Measurements from ENCODE around the gene CYB5R3. TPM values are rescaled to one million over a fixed set of nuclear protein-coding genes. Genes with fewer than 3 reads are reported as not detected.

Gene CYB5R3
- 100 to 1,000 TPM; 315 to 413 (median 347) TPM for total RNA-seq (2021; fragmentation: NEBNext Ultra II Directional; extraction: Animal tissue kit (Norgen Biotek cat#: 25700))
- long read RNA-seq, transcript CYB5R3-208 (6 exons, 3,938 nt): minor isoform, 11 of 625 reads
- long read RNA-seq, transcript CYB5R3-204 (8 exons, 1,849 nt): minor isoform, 17 of 625 reads
- long read RNA-seq, transcript CYB5R3-201 (9 exons, 2,124 nt): major isoform, 529 of 625 reads
- long read RNA-seq, partial matches to known transcripts: 20 of 625 reads
- long read RNA-seq, other reads (novel, unspliced or antisense): 48 of 625 reads

DNA sequence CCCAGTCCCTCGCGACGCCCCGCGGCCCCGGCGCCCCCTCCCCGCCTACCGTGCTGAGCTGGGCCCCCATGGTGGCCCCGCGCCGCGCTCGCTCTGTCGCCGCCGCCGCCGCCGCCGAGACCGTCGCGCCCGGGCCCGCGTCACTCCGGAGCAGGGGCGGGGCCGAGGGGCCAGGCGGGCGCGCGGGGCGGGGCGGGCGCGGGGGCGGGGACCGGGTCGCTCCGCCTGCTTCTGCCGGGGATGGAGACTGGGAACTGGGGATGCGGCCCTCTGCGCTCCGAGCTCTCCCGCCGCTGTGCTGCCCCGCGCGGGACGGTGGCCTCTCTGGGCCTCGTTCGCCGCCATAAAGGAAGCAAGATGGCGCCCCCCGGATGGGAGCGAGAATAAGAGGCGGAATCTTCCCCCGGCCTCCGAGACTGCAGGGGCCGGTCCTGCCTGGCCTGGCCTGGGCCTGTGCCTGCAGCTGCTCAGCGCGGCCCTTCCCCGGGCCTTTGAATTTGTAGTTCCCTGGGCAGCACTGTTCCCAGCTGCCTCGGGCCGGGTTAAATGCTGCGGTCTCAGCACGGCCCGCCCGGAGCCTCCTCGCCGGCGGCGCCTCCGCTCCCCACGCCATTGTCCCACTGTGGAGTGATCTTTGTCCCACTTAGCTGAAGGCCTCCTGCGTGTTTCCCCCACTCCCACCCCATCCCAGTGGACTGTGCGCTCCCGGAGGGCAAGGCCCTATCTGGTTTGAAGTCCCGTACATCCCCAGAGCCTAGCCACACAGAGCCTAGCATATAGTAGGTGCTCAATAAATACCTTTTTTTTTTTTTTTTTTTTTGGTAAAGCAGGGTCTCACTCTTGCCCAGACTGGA lies at the start of gene CYB5R3:
Gene CYB5R3 (minus strand): TSS at position 147 of the 854 bp plus-strand sequence. CDS start 77 bp downstream, at position 70.
- Mint-ChIP-seq H3K36me3 (ENCODE audit: low read depth) (peaks cover 5% of the 10 kb centered on the region; the same call in 1 of the 2 replicates), H3K4me1 (ENCODE audit: low read depth) (peaks cover 44% of the 10 kb centered on the region), H3K27ac (peak within 1 kb of the TSS; percentile 99), H3K27me3 (ENCODE audit: insufficient read depth) (peaks cover 4% of the 10 kb centered on the region; the same call in 1 of the 2 replicates), H3K4me3 (peak within 1 kb of the TSS; percentile 100), H3K9me3 (no peaks in the 10 kb centered on the region)
- peak; percentile 79 for DNase-seq
- TF ChIP-seq CTCF (IDR thresholded peaks at IDR 0.05): peak; percentile 31; the same call in 1 of the 2 replicates

DNA sequence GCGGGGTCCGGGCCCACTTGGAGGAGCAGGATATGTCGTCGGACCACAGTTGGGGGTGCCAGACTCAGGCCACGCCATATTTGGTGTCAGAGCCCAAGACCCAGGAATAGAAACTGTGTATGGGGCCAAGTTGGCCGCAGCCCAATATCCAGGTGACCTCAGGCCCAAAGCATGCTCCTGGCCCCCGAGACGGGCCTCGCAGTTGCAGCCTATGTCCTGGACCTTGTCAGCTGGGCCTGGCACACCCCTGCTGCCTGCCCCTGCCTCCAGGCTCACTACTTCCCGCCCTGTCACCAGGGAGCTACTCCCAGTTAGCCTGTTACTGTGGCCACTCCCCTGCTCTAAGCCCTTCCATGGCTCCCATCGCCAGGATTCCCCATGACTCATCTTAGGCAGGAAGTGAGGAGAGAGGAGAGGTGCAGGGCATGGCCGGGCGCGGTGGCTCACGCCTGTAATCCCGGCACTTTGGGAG lies 48.4 kb upstream of the CYB5R3 start:
- no peak overlapping the region for H3K4me3 Mint-ChIP-seq
- no peaks in the 10 kb centered on the region for H3K9me3 Mint-ChIP-seq
- no peak for TF ChIP-seq CTCF (IDR thresholded peaks at IDR 0.05)
- peak overlapping the region; percentile 89 for H3K27ac Mint-ChIP-seq
- H3K4me1 Mint-ChIP-seq (ENCODE audit: low read depth): peaks cover 35% of the 10 kb centered on the region
- peak; percentile 89 for DNase-seq
- H3K36me3 Mint-ChIP-seq (ENCODE audit: low read depth): no peaks in the 10 kb centered on the region
- no peaks in the 10 kb centered on the region; the same call in 1 of the 2 replicates for H3K27me3 Mint-ChIP-seq (ENCODE audit: insufficient read depth)

DNA sequence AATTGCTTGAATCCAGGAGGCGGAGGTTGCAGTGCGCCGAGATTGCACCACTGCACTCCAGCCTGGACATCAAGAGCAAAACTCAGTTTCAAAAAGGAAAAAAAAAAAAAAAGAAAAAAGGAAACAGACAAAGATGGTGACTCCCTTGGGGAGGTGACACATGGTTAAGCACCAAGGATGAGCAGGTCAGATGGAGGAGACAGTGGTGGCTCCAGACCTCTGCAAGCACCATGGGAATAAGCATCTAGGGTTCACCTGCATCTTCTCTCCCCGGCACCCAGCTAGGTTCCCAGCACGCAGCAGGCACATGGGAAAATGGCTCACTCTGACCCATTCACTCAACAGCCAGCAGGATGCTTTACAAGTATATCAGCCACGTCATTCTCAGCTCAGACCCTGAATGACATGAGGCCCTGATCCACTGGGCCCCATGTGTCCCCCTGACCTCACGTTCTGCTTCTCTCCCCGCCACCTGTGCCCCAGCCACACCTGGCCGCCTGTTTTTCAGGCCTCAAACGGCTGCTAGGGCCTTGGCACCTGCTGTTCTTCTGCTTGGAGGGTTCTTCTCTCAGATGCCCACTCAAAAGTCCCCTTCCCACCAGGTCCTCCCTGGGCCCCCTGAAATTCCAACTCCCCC lies 47.3 kb upstream of the CYB5R3 start:
- Mint-ChIP-seq H3K4me3 (no peak overlapping the region), H3K36me3 (ENCODE audit: low read depth) (no peaks in the 10 kb centered on the region), H3K4me1 (ENCODE audit: low read depth) (peaks cover 35% of the 10 kb centered on the region), H3K27me3 (ENCODE audit: insufficient read depth) (no peaks in the 10 kb centered on the region; the same call in 1 of the 2 replicates), H3K27ac (peak overlapping the region; percentile 33), H3K9me3 (no peaks in the 10 kb centered on the region)
- DNase-seq: no peak
- TF ChIP-seq CTCF (IDR thresholded peaks at IDR 0.05): no peak

GRCh38 chr22:42695294-42695693 lies 46.1 kb upstream of the CYB5R3 start:
- TF ChIP-seq CTCF (IDR thresholded peaks at IDR 0.05): no peak
- no peaks in the 10 kb centered on the region for H3K9me3 Mint-ChIP-seq
- DNase-seq: no peak
- H3K4me3 Mint-ChIP-seq: no peak overlapping the region
- no peaks in the 10 kb centered on the region; the same call in 1 of the 2 replicates for H3K27me3 Mint-ChIP-seq (ENCODE audit: insufficient read depth)
- H3K4me1 Mint-ChIP-seq (ENCODE audit: low read depth): peaks cover 35% of the 10 kb centered on the region
- no peak overlapping the region; the same call in 1 of the 2 replicates for H3K27ac Mint-ChIP-seq
- H3K36me3 Mint-ChIP-seq (ENCODE audit: low read depth): no peaks in the 10 kb centered on the region

Measured in HFFc6 (cell line).